Keratinocyte (primary cell): Measurements from ENCODE around the gene RASA1.

Source experiments
- CTCF ChIP-seq, 3 experiments: IDR thresholded peaks in 1 of 3; conservative IDR thresholded peaks in 1 of 3; optimal IDR thresholded peaks in 1 of 3; 2 replicates in 2 of 3; 3 replicates in 1 of 3; pipeline versions ENCODE3 to v1.5.1; 2011; ENCODE audit warnings: low read length in 3 of 3, mild to moderate bottlenecking in 3 of 3, moderate library complexity in 2 of 3, control low read depth in 1 of 3, inconsistent platforms in 1 of 3; ENCODE audit not compliant: insufficient read depth in 2 of 3; ENCODE audit errors: extremely low read depth in 1 of 3
- EZH2 ChIP-seq: IDR thresholded peaks from one replicate; pipeline ENCODE4 v1.6.1; 2012; ENCODE audit warnings: inconsistent platforms, mild to moderate bottlenecking, low read length, moderate library complexity

- TF ChIP-seq CTCF (optimal IDR thresholded peaks at IDR 0.05 in 1 of 3, IDR thresholded peaks at IDR 0.05 in 1 of 3, conservative IDR thresholded peaks at IDR 0.05 in 1 of 3; ENCODE audit: extremely low read depth in 1 of 3, insufficient read depth in 2 of 3, low read length in 3 of 3), result no peak
- no peak for TF ChIP-seq EZH2
These were observed 131.4 kb downstream of the RASA1 start for GRCh38 chr5:87398981-87399614.
